ENCODE results near the gene CCBE1.
"Not testable (repeated sequence)": the region's sequence is repeated elsewhere in the genome, so short reads cannot be mapped to it uniquely, and the experiment has no call there.

Gene CCBE1

DNA sequence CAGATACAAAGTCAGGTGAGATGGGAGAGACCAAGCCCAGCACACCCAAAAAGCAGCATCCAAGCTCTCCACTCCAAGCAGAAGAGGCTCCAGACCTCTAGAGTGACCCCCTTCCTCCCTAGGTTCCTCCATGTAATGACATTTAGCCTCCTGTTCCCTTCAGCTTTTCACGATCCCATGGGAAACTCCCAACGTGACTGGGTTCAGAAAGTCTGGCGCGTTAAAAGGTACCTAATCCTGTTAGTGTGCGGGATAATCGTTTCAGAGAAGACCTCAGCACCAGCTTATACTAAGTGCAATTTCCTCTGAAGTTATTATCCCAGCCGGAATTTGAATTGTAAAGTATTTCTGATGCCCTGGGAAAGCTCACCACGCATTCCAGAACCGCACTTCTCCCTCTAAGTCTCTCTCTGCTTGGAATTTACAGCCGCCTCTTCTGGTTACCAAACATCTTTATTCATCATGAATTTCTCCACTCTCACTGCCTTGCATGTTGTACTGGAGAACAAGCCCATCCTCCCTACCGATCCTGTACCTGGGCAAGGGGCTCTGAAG lies 46.9 kb downstream of the CCBE1 start:
- DNase-seq: no peak

DNA sequence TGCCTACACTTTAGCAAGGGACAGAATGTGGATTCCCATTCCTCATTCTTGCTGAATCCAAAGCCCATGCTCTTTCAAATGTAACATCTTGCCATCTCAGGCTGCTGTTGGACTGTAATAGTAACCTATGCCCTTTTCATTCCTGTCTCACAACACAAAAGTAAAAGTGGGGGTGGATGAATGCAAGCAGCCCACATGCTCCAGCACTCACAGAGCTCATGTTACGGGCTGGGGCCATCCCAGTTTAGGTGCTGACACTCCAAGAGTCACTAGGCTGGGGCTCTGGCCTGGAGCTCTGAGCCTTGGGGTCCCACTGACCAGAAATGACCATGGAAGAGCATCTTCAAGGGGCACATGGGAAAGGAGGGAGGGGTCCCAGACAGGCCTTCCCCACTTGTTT lies 47.6 kb downstream of the CCBE1 start:
- no peak for DNase-seq

DNA sequence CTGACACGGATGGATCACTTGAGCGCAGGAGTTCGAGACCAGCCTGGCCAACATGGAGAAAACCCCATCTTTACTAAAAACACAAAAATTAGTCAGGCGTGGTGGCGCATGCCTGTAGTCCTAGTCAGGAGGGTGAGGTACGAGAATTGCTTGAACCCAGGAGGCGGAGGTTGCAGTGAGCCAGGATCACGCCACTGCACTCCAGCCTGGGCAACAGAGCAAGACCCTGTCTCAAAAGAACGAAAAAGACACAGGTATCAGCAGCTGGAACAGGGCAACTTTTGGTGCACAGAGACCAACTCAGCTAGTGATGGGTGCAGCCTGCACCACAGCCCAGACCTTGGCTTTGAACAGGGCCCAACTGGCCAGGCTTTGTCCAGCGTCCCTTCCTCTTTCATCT lies 48.8 kb downstream of the CCBE1 start:
- DNase-seq: not testable (repeated sequence)

DNA sequence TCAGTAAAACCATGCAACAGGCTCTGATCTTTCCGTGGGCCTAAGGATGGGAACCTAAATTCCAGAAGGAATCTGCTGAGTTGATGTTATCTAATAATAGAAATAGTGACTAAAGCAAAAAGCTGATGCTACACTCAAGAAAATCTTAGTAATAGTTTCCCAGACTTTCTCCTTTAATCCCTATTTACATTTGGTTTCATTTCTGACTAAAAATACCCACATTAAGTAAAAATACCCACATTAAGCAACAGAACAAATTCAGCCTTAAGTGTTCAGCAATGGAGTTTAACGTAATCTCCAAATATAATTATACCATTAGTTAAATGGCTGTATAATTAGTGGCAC lies 50.3 kb downstream of the CCBE1 start:
- no peak for DNase-seq

DNA sequence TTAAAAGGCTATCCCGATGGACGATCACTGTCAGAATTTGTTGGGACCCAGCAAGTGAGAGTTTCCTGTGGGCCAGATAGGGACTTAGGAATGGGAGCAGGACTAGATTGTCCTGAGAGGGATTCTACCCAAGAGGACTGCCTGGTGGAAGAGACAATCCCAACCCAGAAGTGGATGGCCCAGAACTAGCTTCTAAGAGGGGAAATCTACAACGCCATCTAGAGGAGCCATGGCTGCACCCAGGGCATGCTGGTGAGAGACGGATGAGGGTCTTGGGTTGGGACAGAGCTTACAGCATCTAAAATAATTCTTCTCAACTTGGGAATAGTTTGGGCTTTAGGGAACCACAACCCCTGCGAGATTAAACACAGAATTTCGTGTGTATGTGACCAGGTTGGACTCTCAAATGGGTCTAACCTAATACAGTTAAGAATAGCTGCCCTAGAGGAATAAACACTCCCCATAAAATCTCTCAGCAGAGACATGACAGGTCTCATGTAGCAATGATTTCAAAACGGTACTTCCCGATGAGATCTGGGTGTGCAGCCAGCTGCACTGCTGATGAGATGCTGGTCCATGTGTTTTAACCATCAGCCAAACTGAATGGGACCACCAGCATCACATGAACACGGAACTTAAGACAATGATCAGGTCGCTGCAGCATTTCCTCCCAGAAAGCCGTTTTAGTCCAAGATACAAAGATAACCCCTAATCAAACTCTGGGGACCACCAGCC lies 50.8 kb downstream of the CCBE1 start:
- DNase-seq: no peak

DNA sequence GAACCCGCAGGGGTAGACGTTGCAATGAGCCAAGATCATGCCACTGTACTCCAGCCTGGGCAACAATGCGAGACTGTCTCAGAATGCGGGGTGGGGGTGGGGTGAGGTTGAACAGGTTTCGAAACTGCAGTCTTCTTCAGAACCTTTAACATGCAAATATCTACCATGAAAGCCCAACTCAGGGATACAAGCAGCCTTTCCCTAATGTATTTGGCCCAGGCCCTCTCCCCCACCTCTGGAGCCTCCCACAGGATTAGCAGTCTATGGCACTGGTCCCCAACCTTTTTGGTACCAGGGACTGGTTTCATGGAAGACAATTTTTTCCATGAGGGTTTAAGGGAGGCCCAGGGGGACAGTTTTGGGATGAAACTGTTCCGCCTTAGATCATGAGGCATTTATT lies 53.5 kb downstream of the CCBE1 start:
- DNase-seq: no peak

DNA sequence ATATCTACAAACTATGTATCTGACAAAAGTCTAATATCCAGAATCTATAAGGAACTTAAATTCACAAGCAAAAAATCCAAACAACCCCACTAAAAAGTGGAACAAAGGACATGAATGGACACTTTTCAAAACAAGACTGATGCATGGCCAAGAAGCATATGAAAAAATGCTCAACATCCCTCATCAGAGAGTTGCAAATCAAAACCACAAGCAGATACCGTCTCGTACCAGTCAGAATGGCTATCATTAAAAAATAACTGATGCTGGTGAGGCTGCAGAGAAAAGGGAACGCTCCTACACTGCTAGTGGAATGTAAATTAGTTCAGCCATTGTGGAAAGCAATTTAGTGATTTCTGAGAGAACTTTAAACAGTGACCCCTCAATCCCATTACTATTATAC lies 56.5 kb downstream of the CCBE1 start:
- DNase-seq: no peak

DNA sequence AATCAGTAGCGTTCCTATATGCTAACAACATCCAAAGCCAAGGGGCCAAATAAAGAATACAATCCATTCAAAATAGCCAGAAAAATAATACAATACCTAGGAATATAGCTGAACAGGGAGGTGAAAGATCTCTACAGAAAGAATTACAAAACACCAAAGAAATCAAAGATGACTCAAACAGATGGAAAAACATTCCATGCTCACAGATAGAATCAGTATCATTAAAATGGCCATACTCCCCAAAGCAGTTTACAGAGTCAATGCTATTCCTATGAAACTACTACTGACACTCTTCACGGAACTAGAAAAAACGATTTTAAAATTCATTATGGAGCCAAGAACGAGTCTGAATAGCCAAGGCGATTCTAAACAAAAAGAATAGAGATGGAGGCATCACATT lies 57.4 kb downstream of the CCBE1 start:
- DNase-seq: no peak

DNA sequence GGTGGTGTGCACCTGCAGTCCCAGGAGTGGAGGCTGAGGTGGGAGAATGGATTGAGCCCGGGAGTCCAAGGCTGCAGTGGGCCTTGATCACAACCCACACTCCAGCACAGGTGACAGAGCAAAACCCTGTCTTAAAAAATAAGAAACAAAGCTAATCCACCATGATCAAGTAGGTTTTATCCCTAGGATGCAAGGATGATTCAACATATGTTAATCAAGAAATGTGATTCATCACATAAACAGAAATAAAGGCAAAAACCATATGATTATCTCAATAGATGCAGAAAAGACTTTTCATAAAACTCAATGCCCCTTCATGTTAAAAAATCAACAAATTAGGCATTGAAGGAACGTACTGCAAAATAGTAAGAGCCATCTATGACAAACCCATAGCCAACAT lies 58.1 kb downstream of the CCBE1 start:
- no peak for DNase-seq

DNA sequence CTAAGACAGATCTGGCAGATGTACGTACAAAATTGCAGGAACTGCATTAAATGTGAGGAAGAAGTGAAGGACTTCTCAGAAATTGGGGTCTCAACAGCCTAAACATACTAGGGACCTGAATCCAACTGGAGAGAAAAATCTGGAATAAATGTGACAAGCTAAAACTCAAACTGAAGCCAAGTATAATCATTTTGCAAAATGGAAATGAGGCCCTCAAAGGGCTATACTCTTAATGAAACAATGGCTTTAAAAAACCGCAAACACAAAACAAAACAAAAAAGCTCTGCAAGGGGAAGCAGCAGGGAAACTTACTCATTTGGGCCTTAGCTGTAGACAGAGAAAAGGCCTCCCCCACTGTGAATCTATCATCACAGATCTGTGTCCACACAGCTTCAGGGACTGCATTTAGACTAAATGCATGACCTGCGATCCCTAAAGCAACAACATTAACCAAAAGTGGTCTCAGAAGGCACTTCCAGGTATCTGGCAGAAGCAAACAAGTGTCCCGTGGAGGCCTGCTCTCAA lies 63.2 kb downstream of the CCBE1 start:
- no peak for DNase-seq

DNA sequence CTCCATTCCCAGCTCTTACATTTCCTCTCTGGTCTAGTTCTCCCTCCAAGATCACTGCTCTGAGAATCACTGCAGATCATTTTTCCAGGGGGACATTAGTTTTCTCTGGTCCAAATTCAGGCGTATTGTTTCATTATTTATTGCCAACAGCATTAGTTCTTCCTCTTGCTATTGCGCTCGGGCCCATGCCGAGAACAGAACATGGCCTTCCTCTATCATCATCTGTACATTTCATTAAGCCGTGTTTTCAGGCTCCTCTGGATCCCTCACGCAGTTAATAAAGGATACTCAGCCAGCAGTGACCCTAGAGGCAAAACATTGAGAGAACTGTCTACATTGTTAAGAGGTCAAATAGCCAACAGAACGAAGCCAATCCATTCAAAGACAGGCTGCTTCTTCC lies 63.9 kb downstream of the CCBE1 start:
- no peak for DNase-seq

DNA sequence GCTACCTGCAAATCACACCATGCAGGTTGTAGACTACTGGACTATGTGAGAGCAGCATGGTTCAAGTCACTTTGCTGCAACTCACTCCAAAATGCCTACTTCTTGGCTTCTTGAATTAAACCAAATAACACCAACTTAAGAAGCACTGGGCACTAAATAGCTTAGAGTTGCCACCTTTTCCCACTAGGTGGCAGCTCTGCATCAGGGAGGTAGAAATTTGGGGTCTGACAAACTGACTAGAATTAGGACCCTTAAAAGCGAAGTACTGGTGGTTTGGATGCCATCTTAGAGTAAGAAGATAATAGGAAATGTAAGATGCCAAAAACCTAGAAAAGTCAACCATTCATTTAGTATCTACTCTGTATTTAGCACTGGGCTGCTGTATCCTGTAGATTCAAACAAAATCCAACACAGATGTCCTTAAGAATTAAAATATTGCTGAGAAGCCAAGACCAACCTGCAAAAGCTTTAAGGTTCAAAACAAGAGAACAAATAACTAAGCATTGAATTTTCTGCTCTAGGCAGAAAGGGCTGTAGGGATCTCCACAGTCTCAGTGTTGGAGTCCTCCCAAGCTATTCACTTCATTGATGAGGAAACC lies 65.5 kb downstream of the CCBE1 start:
- no peak for DNase-seq

DNA sequence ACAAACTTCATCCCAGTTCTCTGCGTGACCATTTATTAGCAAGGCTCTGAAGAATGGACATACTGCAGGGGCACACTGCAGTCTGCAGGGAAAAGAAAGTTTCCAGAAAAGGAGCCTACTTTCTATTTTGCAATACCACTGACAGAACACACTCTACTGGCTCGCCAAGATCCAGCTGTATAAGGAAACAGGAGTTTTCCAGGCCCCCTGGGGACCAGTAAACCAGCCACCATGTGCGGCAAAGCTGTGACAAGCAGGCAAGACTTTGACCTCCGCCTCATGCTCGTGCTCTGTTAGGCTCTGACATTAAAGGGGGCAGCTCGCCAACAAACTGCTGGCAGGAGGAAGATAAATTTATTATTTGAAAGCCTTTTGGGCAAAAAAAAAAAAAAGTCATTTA lies 67.3 kb downstream of the CCBE1 start:
- DNase-seq: no peak

DNA sequence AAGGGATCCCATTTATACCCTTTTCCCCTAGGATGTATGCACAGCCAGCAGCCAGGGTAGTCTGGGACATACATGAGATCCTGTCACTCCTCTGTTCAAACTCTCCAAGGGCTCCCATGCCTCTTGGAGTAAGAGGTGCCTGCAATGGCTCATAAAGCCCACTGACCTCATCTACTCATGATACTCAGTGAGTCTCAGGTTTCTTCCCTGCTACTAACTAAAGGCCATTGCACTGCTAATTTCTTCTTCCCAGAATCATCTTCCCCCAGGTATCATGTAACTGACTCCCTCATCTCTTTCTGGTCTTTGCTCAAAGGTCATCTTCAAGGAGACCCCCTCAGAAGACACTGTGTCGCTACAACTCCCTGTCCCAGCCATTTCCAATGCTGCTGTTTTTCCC lies 68.2 kb downstream of the CCBE1 start:
- DNase-seq: no peak

DNA sequence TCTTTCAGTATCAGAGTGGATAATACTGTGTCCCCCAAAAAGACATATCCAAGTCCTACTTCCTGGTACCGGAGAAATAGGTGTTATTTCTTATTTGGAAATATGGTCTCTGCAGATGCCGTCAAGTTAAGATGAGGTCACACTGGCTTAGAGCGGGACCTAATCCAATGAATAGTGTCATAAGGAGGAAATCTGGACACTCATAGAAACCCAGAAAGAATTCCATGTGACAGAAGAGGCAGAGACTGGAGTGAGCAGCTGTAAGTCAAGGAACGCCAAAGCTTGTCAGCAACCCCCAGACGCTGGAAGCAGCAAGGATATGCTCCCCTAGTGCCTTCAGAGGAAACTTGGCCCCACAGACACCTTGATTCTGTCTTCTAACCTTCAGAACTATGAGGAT lies 69.8 kb downstream of the CCBE1 start:
- no peak for DNase-seq

DNA sequence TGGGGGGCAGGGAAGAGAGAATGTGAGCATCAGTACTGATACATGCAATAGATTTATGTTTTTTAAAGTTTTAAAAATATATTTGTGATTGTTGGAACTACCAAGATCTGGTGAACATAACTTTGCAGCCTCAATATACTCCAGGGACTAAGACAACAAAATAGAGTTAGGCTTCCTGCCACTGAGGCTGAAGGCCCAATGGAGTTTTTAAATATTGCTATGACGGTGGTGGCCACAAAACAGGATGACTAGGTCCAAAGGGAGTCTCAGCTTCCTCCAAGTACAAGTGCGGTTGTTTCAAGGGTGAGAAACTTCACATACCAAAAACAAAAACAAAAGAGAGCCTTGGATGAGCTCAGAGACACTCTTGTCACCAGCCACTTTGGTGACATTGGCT lies 72.9 kb downstream of the CCBE1 start:
- DNase-seq: no peak

DNA sequence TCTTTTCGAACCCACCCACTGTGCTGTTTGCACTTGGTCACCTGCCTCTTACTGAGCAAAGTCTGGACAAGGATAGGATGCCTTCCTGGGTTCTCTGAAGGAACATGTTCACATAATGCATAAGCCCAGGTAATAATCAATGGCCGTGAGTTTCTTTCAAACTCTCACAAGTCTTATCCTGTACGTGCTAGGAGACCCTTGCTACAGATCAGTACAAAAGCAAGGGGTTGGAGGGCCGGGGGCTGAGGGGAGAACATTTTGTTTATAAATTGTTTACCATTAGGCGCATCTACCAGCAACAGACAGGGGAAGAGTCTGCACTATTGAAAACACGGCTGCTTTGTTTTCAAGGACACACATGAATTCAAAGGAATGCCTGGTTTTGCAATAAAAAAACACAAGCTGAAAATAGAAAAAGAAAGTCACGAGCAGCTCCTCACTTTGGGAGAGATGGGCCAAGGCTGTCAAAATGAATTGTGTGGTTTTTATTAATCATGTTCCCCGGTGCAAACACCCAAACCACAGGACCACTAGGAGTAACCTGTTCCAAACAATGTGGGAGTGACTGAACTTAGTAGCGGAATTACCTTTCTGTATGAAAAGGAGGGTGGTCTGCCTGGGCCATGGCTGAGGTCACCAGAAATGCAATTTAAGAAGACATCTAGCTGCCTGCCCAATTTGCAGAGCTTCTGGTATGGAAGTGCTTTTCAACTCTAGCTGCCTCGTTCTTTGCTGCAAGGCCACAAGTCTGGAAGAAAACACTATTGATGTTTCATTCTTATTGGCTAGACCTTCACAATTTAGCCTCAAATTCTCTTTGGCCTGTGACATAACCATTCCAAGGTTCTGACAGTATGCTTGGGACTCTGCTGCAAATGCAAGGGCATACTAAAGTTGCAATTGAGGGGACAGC lies 73.5 kb downstream of the CCBE1 start:
- no peak for DNase-seq

DNA sequence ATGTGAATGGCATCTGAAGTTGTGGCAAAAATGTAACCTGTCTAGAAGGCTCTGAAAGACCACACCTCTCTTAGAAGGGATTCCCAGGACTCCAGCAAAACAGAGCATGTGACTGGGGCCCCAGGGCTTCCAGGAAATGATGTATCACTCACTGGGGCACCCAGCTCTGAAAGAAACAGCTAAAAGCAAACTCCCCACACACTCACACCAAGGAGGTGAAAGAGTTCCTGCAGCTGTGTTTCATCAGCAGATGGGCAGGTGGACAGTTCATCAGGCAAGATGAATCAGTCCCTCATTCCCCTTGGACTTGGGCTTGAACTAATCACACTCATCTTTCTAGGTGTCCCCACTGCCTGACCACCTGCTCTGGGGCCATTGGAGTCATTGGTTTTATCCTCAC lies 76.2 kb downstream of the CCBE1 start:
- DNase-seq: no peak

DNA sequence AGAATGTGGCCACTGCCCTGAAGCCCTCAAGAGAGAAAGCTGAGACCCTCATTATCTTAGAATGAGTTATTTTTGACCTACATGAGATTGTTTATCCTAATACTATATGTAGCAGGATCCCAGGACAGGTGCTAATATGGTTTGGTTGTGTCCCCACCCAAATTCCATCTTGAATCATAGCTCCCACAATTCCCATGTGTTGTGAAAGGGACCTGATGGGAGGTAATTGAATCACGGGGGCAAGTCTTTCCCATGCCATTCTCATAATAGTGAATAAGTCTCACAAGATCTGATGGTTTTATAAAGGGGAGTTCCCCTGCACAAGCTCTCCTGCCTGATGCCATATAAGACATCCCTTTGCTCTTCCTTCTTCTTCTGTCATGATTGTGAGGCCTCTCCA lies 76.8 kb downstream of the CCBE1 start:
- DNase-seq: no peak

DNA sequence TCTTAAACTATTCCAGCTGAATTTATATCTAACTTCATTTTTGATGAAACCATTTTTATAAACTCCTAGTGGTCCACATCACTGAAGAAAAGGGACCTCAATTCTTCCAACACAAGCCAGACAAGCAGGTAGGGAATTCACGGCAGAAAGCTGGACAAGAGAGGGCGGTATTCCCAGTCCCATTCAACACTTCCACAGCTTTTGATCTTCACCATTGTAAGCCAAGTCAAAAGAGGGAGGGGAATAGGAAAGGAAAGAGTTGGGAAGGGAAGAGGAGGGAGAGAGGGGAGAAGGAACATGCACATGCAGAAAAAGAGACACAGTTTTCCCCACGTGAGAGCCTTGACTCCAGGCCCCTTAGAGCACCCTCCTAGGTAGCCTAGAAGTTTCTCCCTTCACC lies 77.4 kb downstream of the CCBE1 start:
- no peak for DNase-seq

DNA sequence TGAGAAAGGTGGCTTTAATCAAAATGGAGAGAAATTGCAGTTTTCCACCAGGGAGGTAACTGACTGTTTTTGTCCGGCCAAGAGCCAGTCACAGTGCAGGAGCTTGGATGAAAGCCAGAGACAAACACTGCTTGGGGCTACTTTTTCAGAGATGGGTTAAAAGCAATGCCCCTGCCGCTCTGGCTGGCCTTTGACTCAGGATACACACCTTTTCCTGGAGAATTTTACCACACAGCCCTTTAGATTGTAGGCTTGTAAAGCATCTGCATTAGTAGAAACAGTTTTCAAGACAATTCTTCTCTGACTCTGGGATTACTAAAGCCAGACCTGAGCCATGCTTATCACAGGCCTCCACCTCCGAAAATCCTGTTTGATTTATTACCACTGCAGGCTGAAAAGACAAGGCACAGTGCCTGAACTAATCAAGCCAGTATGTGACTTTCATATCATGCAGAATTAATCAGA lies 79.7 kb downstream of the CCBE1 start:
- no peak for DNase-seq

DNA sequence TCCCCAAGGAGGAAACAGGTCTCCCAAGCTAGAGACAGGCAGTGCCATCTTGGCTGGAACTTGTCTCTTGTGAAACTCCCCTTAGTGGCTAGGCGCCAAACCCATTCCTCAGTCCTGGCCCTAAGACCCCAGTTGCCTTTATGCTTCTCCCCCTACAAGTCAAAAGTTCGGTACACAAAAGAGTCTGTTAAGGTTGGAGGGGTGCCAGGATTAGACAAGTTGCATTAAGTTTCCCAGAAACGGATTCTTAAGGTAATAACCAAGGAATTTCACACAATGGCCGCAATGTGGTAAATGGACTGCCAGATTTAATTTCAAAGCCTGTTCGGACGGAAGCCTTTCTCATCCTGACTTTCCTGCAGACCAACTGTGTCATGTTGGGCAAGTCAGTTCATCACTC lies 80.7 kb downstream of the CCBE1 start:
- DNase-seq: no peak

DNA sequence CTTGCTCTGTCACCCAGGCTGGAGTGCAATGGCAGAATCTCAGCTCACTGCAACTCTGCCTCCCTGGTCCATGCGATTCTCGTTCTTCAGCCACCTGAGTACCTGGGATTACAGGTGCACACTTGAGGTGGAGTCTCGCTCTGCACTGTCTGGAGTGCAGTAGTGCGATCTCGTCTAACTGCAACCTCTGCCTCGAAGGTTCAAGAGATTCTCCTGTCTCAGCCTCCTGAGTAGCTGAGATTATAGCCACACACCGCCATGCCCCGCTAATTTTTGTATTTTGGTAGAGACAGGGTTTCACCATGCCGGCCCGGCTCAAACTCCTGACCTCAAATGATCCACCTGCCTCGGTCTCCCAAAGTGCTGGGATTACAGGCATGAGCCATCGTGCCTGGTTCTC lies 83.3 kb downstream of the CCBE1 start:
- DNase-seq: no peak

DNA sequence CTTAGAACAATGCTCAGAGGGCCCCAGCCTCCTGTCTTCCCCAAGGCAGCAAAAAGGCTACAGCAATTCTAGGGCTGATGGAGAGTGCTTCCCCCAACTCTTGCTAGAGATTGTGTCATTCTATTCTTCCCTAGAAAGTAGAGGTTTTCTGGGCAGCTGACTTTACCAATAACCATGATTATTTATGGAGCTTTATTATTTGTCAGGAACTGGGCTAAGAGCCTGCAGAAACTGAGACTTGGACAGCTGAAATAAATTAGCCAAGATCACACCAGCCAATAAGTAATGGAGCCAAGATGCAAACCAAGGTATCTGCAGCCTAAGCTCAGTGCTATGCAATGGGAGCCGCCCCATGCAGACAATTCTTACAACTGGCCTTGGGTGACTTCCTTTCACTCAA lies 84.8 kb downstream of the CCBE1 start:
- DNase-seq: no peak
